SK-N-SH (cell line): ENCODE data around the gene APOBEC3H. TPM values are rescaled to one million over a fixed set of nuclear protein-coding genes. Genes with fewer than 3 reads are reported as not detected.

Experiments
- CTCF ChIA-PET: fragments of 300-600, 350-600 bp; formaldehyde crosslinking; extraction: SDS; loops from one replicate; lab custom pipeline; 2021; lab: Yijun Ruan, JAX
- POLR2A ChIA-PET: fragments of 350-600 bp; sonication (Branson Sonifier 250); formaldehyde crosslinking; extraction: SDS; loops from one replicate; lab custom pipeline; 2020; ENCODE audit warnings: antibody characterized with exemption, inconsistent platforms; lab: Yijun Ruan, JAX
- DNase-seq: peaks from one replicate; pipeline ENCODE4 v3.0.0; 2012
- H2AFZ ChIP-seq: fragments of 200-600 bp; sonication (generic); 2 replicates; pipeline ENCODE4 v1.8.1; 2016; ENCODE audit warnings: antibody characterized with exemption, mild to moderate bottlenecking, low read depth
- H3F3A ChIP-seq: fragments of 200-600 bp; sonication (generic); replicated peaks from 2 replicates; pipeline ENCODE3; 2016; ENCODE audit warnings: antibody characterized with exemption, mild to moderate bottlenecking; ENCODE audit not compliant: insufficient read depth
- H3K27ac ChIP-seq, 2 experiments: fragments of 200-500 bp in 1 of 2; fragments of 200-600 bp in 1 of 2; sonication (Bioruptor generic) in 1 of 2; sonication (generic), shearing (Covaris generic) in 1 of 2; 2 replicates each; pipeline versions ENCODE4 v1.5.1 to v1.6.1; 2014 to 2016; ENCODE audit warnings: low read depth in 2 of 2, inconsistent platforms in 1 of 2, low read length in 1 of 2, mild to moderate bottlenecking in 1 of 2, mixed read lengths in 1 of 2
- H3K27me3 ChIP-seq: fragments of 200-600 bp; sonication (generic), shearing (Covaris generic); 2 replicates; pipeline ENCODE4 v1.6.1; 2016; ENCODE audit warnings: mixed run types; ENCODE audit not compliant: insufficient read depth
- H3K36me3 ChIP-seq, 2 experiments: fragments of 200-500 bp in 1 of 2; fragments of 200-600 bp in 1 of 2; sonication (Bioruptor generic) in 1 of 2; sonication (generic) in 1 of 2; replicated peaks in 1 of 2; 2 replicates each; pipeline versions ENCODE3 to v1.5.1; 2014 to 2016; ENCODE audit warnings: low read length in 1 of 2, mild to moderate bottlenecking in 1 of 2; ENCODE audit not compliant: insufficient read depth in 2 of 2, control insufficient read depth in 1 of 2
- H3K4me1 ChIP-seq, 2 experiments: fragments of 200-500 bp in 1 of 2; fragments of 200-600 bp in 1 of 2; sonication (Bioruptor generic) in 1 of 2; sonication (generic), shearing (Covaris generic) in 1 of 2; 2 replicates each; pipeline versions ENCODE4 v1.5.1 to v1.6.1; 2014 to 2016; ENCODE audit warnings: low read depth in 1 of 2, low read length in 1 of 2, mixed run types in 1 of 2; ENCODE audit not compliant: insufficient read depth in 2 of 2, control insufficient read depth in 1 of 2
- H3K4me2 ChIP-seq: fragments of 200-600 bp; sonication (generic), shearing (Covaris generic); 2 replicates; pipeline ENCODE4 v1.6.1; 2017; ENCODE audit warnings: mixed run types
- H3K4me3 ChIP-seq, 2 experiments: fragments of 200-500 bp in 1 of 2; fragments of 200-600 bp in 1 of 2; sonication (Bioruptor generic) in 1 of 2; sonication (generic), shearing (Covaris generic) in 1 of 2; 2 replicates each; pipeline versions ENCODE4 v1.5.1 to v1.8.1; 2014 to 2016; ENCODE audit warnings: low read depth in 2 of 2, inconsistent platforms in 1 of 2, low read length in 1 of 2, mild to moderate bottlenecking in 1 of 2, mixed read lengths in 1 of 2, moderate library complexity in 1 of 2
- H3K79me2 ChIP-seq: fragments of 200-600 bp; sonication (generic); 2 replicates; pipeline ENCODE4 v1.8.1; 2017; ENCODE audit warnings: mild to moderate bottlenecking; ENCODE audit not compliant: insufficient read depth
- H3K9ac ChIP-seq: fragments of 200-600 bp; sonication (generic); 2 replicates; pipeline ENCODE4 v1.6.1; 2017; ENCODE audit warnings: mixed run types
- H3K9me2 ChIP-seq: fragments of 200-600 bp; sonication (generic); 2 replicates; pipeline ENCODE4 v1.6.1; 2017; ENCODE audit warnings: mixed run types
- H3K9me3 ChIP-seq: fragments of 200-600 bp; sonication (generic); 2 replicates; pipeline ENCODE4 v1.6.1; 2017; ENCODE audit warnings: mixed run types, mild to moderate bottlenecking, moderate library complexity
- H4K20me1 ChIP-seq: fragments of 200-600 bp; sonication (generic); 2 replicates; pipeline ENCODE4 v1.6.1; 2017; ENCODE audit warnings: mild to moderate bottlenecking, mixed run types; ENCODE audit not compliant: insufficient read depth
- ELF1 ChIP-seq: IDR thresholded peaks from 2 replicates; pipeline ENCODE4 v1.4.0; 2012
- EZH2phosphoT487 ChIP-seq: fragments of 200-600 bp; sonication (generic); IDR thresholded peaks from 2 replicates; pipeline ENCODE4 v1.6.1; 2017; ENCODE audit warnings: low read depth, mixed run types, mild to moderate bottlenecking, antibody characterized with exemption, moderate library complexity, borderline replicate concordance
- FOSL2 ChIP-seq: IDR thresholded peaks from 2 replicates; pipeline ENCODE4 v1.4.0; 2012; ENCODE audit warnings: low read depth, mild to moderate bottlenecking, moderate library complexity, borderline replicate concordance
- FOXM1 ChIP-seq: IDR thresholded peaks from 2 replicates; pipeline ENCODE4 v1.4.0; 2012; ENCODE audit warnings: low read depth, mild to moderate bottlenecking
- MXI1 ChIP-seq: IDR thresholded peaks from 2 replicates; pipeline ENCODE4 v1.6.1; 2012; ENCODE audit warnings: mild to moderate bottlenecking, low read depth, low read length, improper control_type of control experiment
- POLR2AphosphoS5 ChIP-seq: IDR thresholded peaks from 2 replicates; pipeline ENCODE4 v1.6.1; 2012; ENCODE audit warnings: low read depth, low read length
- REST ChIP-seq: IDR thresholded peaks from 2 replicates; pipeline ENCODE4 v1.6.1; 2012; ENCODE audit warnings: mild to moderate bottlenecking, low read depth, low read length, moderate library complexity
- RXRA ChIP-seq: IDR thresholded peaks from 2 replicates; pipeline ENCODE4 v1.4.0; 2012; ENCODE audit warnings: low read depth, mild to moderate bottlenecking, borderline replicate concordance
- SIN3A ChIP-seq: IDR thresholded peaks from 2 replicates; pipeline ENCODE4 v1.6.1; 2012; ENCODE audit warnings: low read depth, mild to moderate bottlenecking, low read length, moderate library complexity, borderline replicate concordance
- SMC3 ChIP-seq: IDR thresholded peaks from 2 replicates; pipeline ENCODE4 v1.6.1; 2012; ENCODE audit warnings: low read depth, low read length, improper control_type of control experiment
- ZBTB33 ChIP-seq: IDR thresholded peaks from 2 replicates; pipeline ENCODE4 v1.4.0; 2012; ENCODE audit warnings: low read depth, borderline replicate concordance
- WGBS: methylation state at CpG from one replicate; pipeline ENCODE4 v1.1.6; 2017; ENCODE audit warnings: low lambda C conversion rate; 5-methylcytosine and 5-hydroxymethylcytosine counted together
- polyA plus RNA-seq, 3 experiments: library from polyadenylated mRNA; depleted of rRNA; stranded (reverse); fragments of >200 nt; gene quantifications; 2 replicates each; pipeline ENCODE4 v1.2.3, GENCODE V29; 2012
- TF ChIP-seq, protein P1 (sequence below): IDR thresholded peaks from 2 replicates; pipeline ENCODE4 v1.4.0; 2012; ENCODE audit warnings: low read depth, borderline replicate concordance
- TF ChIP-seq, protein P2 (sequence below): fragments of 200-600 bp; sonication (generic); IDR thresholded peaks from 2 replicates; pipeline ENCODE4 v1.6.1; 2017; ENCODE audit warnings: antibody characterized with exemption, mild to moderate bottlenecking, moderate library complexity
- TF ChIP-seq, protein P3 (sequence below): IDR thresholded peaks from 2 replicates; pipeline ENCODE4 v1.4.0; 2012; ENCODE audit warnings: low read depth

The APOBEC3H gene
- polyA plus RNA-seq, 1 of the 3 experiments (the other 2 are of a cell fraction), result 0.18 TPM

GRCh38 chr22:39115570-39115969, 18.5 kb downstream of the APOBEC3H start:
- POLR2A ChIA-PET, result no interaction called here
- H3K79me2 ChIP-seq, result no peaks in the 10 kb centered on the region
- no peak overlapping the region for H3K9ac ChIP-seq
- H3K4me3 ChIP-seq, result no peak overlapping the region
- CTCF ChIA-PET, result interaction anchor here (1.3 kb wide), 1 partner anchor 246 kb away, joined by 8 read pairs; no protein-coding TSS in a partner anchor
- no peaks in the 10 kb centered on the region for H3K9me3 ChIP-seq
- no peaks in the 10 kb centered on the region for H4K20me1 ChIP-seq
- H3F3A ChIP-seq, result no peaks in the 10 kb centered on the region
- 100% methylated on average over 2 of the region's 2 CpGs for WGBS
- no peak overlapping the region for H3K27ac ChIP-seq
- no peaks in the 10 kb centered on the region for H3K36me3 ChIP-seq
- no peak overlapping the region for H2AFZ ChIP-seq
- no peak overlapping the region for H3K4me2 ChIP-seq
- TF ChIP-seq FOXM1 (no peak), ZBTB33 (no peak), ELF1 (no peak), POLR2AphosphoS5 (no peak), RXRA (no peak), REST (no peak), SMC3 (no peak), FOSL2 (no peak), EZH2phosphoT487 (no peak), MXI1 (no peak), SIN3A (no peak)
- TF ChIP-seq, protein P1, sequence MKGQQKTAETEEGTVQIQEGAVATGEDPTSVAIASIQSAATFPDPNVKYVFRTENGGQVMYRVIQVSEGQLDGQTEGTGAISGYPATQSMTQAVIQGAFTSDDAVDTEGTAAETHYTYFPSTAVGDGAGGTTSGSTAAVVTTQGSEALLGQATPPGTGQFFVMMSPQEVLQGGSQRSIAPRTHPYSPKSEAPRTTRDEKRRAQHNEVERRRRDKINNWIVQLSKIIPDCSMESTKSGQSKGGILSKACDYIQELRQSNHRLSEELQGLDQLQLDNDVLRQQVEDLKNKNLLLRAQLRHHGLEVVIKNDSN, result no peak
- TF ChIP-seq, protein P2, sequence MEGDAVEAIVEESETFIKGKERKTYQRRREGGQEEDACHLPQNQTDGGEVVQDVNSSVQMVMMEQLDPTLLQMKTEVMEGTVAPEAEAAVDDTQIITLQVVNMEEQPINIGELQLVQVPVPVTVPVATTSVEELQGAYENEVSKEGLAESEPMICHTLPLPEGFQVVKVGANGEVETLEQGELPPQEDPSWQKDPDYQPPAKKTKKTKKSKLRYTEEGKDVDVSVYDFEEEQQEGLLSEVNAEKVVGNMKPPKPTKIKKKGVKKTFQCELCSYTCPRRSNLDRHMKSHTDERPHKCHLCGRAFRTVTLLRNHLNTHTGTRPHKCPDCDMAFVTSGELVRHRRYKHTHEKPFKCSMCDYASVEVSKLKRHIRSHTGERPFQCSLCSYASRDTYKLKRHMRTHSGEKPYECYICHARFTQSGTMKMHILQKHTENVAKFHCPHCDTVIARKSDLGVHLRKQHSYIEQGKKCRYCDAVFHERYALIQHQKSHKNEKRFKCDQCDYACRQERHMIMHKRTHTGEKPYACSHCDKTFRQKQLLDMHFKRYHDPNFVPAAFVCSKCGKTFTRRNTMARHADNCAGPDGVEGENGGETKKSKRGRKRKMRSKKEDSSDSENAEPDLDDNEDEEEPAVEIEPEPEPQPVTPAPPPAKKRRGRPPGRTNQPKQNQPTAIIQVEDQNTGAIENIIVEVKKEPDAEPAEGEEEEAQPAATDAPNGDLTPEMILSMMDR, result no peak
- TF ChIP-seq, protein P3, sequence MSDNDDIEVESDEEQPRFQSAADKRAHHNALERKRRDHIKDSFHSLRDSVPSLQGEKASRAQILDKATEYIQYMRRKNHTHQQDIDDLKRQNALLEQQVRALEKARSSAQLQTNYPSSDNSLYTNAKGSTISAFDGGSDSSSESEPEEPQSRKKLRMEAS, result no peak
- no peaks in the 10 kb centered on the region for H3K27me3 ChIP-seq
- no peaks in the 10 kb centered on the region for H3K9me2 ChIP-seq
- DNase-seq, result no peak
- peaks cover 0 to 5% of the 10 kb centered on the region in 2 experiments; a peak in 1 of 4 replicates for H3K4me1 ChIP-seq
